ENCODE results near the gene GRIN3A. TPM values are rescaled to one million over a fixed set of nuclear protein-coding genes. Genes with fewer than 3 reads are reported as not detected.
"Not testable (repeated sequence)": the region's sequence is repeated elsewhere in the genome, so short reads cannot be mapped to it uniquely, and the experiment has no call there.

GRIN3A gene
- total RNA-seq, 1 donor from 2014 or later: 0.92 TPM

GRCh38 chr9:101561740-101562139, 176.7 kb downstream of the GRIN3A start:
- DNase-seq (ENCODE audit: missing footprints): no peak
- no peak for ATAC-seq
- intact Hi-C loops (cut with DNase I): no loop called here

- ATAC-seq; intact Hi-C loops (cut with DNase I); DNase-seq (ENCODE audit: missing footprints): not testable (repeated sequence)
Measured at GRCh38 chr9:101549472-101550098, 188.9 kb downstream of the GRIN3A start.

GRCh38 chr9:101543098-101543735, 195.2 kb downstream of the GRIN3A start:
- DNase-seq (ENCODE audit: missing footprints) (no peak), ATAC-seq (no peak)
- intact Hi-C loops (cut with DNase I): no loop called here

DNA sequence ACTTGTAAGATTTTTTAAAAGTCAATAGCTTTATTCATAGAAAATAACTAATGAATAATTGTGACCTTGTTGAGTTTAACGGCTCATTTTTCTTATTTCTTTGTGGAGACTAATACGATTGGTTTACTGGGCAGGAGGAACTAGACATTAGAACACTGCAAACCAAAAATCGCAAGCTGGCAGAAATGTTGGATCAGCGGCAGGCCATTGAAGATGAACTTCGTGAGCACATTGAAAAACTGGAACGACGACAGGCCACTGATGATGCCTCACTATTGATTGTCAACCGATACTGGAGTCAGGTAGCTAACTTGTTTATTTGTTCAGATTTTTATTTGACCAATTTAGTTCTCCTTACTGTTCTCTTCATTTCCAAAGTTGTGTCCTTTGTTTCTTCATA, 198.4 kb downstream of the GRIN3A start:
- intact Hi-C loops (cut with DNase I): no loop called here
- ATAC-seq (no peak), DNase-seq (ENCODE audit: missing footprints) (no peak)

DNA sequence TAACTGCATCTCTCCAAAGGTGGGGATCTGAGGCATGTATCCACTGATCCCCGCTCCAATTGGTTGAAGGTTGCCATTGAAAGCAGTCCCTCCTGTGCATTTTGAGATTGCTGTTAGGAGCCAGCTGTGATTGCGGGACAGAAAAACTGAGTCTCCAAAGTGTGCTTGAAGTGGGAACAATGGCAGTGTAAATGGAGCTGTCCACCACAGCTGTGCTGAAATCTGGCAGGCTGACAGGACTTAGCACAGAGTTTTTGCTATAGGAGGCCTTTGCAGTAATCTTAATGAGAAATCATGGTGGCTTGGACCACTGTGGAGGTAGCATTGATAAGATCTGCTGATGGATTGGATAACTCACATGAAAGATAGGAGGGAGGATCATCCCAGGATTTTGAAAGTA, 201.5 kb downstream of the GRIN3A start:
- DNase-seq (ENCODE audit: missing footprints): no peak
- intact Hi-C loops (cut with DNase I): no loop called here
- no peak for ATAC-seq

DNA sequence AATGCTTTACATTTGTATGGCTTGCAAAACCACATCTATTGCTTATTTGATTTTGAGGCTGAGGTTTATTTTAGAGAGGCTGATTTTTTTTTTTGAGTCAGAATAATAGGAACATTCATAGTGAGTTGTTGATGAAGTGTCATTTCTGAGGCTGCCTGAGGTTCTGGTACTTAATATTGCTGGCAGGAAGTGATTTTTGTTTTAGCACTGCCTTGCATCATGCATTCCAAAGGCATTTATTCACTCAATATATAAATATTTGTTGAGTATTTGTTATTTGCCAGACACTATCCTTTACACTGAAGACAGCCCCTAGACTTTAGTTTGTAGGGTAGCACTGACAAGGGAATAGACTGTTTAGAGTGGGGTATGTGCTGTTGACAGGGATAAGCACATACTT, 202.1 kb downstream of the GRIN3A start:
- intact Hi-C loops (cut with DNase I): no loop called here
- no peak for DNase-seq (ENCODE audit: missing footprints)
- no peak for ATAC-seq

DNA sequence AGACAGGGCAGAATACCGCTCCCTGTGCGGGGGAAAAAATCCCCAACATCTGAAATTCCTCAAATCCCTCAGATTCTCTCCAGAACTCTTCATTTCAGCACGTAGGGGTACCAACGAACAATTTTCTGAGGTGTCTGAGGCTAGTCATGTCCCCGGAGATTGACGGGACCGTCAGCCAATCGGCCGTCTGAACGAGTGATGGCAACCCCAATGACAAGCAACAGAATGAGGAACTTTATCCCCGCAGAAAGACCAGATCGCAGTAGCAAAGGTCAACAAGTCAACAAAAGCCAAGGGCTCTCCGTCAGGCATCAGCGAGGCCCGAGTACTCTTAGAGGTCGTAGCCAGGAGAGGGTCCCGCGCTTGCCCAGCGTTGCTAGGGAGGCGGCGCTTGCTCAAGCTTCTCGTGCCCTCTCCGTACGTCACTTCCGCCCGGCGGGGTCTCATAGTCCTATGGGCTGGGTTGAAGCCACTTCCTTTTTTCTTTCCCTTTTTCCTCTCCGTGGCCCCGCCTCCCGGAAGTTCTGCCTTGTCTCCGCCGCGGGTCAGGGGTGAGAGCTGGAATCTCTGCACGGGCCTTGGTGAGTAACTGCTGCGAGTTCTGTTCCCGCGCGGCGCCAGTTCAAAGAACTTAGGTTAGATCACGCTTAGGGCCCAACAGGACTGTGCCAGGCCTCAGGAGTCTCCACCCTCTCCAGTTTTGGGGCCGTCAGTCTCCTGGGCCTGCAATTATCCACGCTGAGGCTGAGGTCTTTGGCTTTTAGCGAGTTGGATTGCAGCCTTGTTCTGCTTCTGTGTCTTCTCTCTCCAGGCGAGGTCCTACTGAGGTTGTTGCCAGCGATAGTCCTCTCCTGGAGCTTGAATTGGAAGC, 204.9 kb downstream of the GRIN3A start, which contains the start of gene RNF20:
Gene RNF20 (plus strand): TSS at position 520 of the 871 bp plus-strand sequence. CDS start 1,571 bp downstream, outside the sequence.
- intact Hi-C loops (cut with DNase I): loop anchor here (1.0 kb wide), 1 partner anchor 134 kb away; no protein-coding TSS in a partner anchor
- peak; percentile 100 for DNase-seq (ENCODE audit: missing footprints)
- peak; percentile 98 for ATAC-seq

GRCh38 chr9:101530076-101530711, 208.3 kb downstream of the GRIN3A start:
- peak; percentile 49 for ATAC-seq
- intact Hi-C loops (cut with DNase I): loop anchor here (1.0 kb wide), 1 partner anchor 65 kb away; no protein-coding TSS in a partner anchor
- no peak for DNase-seq (ENCODE audit: missing footprints)

- intact Hi-C loops (cut with DNase I): no loop called here
- DNase-seq (ENCODE audit: missing footprints) (no peak), ATAC-seq (no peak)
Measured at GRCh38 chr9:101528015-101528414, 210.4 kb downstream of the GRIN3A start.

DNA sequence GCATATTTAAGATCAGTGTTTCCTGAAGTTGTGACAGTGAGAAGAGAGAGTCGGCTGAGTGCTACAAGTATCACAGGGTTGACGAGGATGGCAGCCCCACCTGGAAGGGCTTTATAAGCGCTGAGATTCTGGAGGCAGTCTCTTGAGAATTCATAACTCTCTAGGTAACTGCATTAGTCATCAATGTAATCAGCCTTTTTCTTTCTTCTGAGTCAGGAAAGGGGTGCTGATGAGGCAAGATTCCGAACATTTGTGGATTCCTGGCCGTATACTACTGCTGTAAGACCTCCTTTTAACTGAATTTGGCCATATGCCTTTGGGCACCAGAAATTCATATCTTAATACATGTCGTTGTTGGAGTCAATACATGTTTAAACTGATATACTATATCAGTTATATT, 211.4 kb downstream of the GRIN3A start:
- ATAC-seq: no peak
- intact Hi-C loops (cut with DNase I): no loop called here

DNA sequence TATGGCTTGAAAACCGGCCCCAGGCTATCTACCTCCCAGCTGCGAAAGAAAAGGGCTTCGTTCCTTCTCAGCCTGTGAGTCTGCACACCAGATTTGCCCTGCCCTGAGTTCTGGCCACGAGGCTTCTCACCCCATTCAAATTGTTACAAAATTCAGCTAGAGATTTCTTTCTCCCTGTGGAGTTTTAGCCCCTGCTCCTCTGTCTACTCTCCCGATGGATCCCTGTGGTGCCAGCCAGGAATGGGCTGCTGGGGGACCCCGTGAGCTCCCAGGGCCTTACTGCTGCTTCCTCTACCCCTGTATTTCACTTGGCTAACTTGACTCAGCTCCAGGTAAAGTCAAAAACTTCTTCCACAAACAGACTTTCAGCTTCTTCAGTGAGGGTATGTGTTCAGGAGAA, 214.1 kb downstream of the GRIN3A start:
- no peak for DNase-seq (ENCODE audit: missing footprints)
- ATAC-seq: no peak
- intact Hi-C loops (cut with DNase I): no loop called here

More for the DNA sequence above, 211.4 kb downstream of the GRIN3A start:
- DNase-seq (ENCODE audit: missing footprints): no peak

Other genes starting within 250 kb of the GRIN3A start
- gene RNF20, start 204.8 kb downstream of the GRIN3A start, total RNA-seq: 48.3 TPM
- not detected for gene PPP3R2, start 143.7 kb downstream of the GRIN3A start, total RNA-seq

Measured in Right ventricle myocardium inferior (tissue), 1 donor.